HEK293T (cell line): ENCODE measurements around the gene PSPC1.

ENCODE experiments used
- CTCF ChIA-PET: fragments of 350-600 bp; formaldehyde crosslinking; extraction: SDS; loops from one replicate; lab custom pipeline; 2021; ENCODE audit warnings: antibody characterized with exemption, inconsistent platforms; lab: Yijun Ruan, JAX
- POLR2A ChIA-PET: fragments of 350-600 bp; formaldehyde crosslinking; extraction: SDS; loops from one replicate; lab custom pipeline; 2020; ENCODE audit warnings: antibody characterized with exemption, inconsistent platforms; lab: Yijun Ruan, JAX
- DNase-seq: peaks from one replicate; pipeline ENCODE4 v3.0.0; 2012; ENCODE audit warnings: mixed read lengths; ENCODE audit errors: extremely low spot score
- ARNT ChIP-seq: fragments of 450-650 bp; IDR thresholded peaks from 2 replicates; pipeline ENCODE4 v1.6.1; 2017; ENCODE audit warnings: mild to moderate bottlenecking
- BHLHE40 ChIP-seq: fragments of 450-650 bp; IDR thresholded peaks from 2 replicates; pipeline ENCODE4 v1.6.1; 2016; ENCODE audit warnings: mild to moderate bottlenecking, moderate library complexity, borderline replicate concordance
- CTBP1 ChIP-seq: fragments of 450-650 bp; IDR thresholded peaks from 2 replicates; pipeline ENCODE4 v1.6.1; 2016; ENCODE audit warnings: borderline replicate concordance
- ELF4 ChIP-seq: fragments of 450-650 bp; IDR thresholded peaks from 2 replicates; pipeline ENCODE4 v1.6.1; 2017; ENCODE audit warnings: antibody characterized with exemption
- FOXA1 ChIP-seq: fragments of 450-650 bp; IDR thresholded peaks from 2 replicates; pipeline ENCODE4 v1.6.1; 2016; ENCODE audit warnings: mild to moderate bottlenecking
- FOXK2 ChIP-seq: fragments of 450-650 bp; IDR thresholded peaks from 2 replicates; pipeline ENCODE4 v1.6.1; 2016; ENCODE audit warnings: mild to moderate bottlenecking
- FOXM1 ChIP-seq: fragments of 450-650 bp; IDR thresholded peaks from 2 replicates; pipeline ENCODE4 v1.6.1; 2017; ENCODE audit warnings: mild to moderate bottlenecking, borderline replicate concordance
- HDGF ChIP-seq: fragments of 450-650 bp; IDR thresholded peaks from 2 replicates; pipeline ENCODE4 v1.6.1; 2017; ENCODE audit warnings: antibody characterized with exemption, borderline replicate concordance
- L3MBTL2 ChIP-seq: fragments of 450-650 bp; conservative IDR thresholded peaks from 2 replicates; pipeline ENCODE4 v1.6.1; 2016; ENCODE audit warnings: mild to moderate bottlenecking
- LEF1 ChIP-seq: fragments of 450-650 bp; IDR thresholded peaks from 2 replicates; pipeline ENCODE4 v1.6.1; 2017; ENCODE audit warnings: mild to moderate bottlenecking, borderline replicate concordance
- NFRKB ChIP-seq: fragments of 450-650 bp; IDR thresholded peaks from 2 replicates; pipeline ENCODE4 v1.6.1; 2016; ENCODE audit warnings: mild to moderate bottlenecking, moderate library complexity
- PKNOX1 ChIP-seq: fragments of 450-650 bp; IDR thresholded peaks from 2 replicates; pipeline ENCODE4 v1.6.1; 2016
- SP1 ChIP-seq: fragments of 450-650 bp; IDR thresholded peaks from 2 replicates; pipeline ENCODE4 v1.6.1; 2017
- SUZ12 ChIP-seq: fragments of 450-650 bp; IDR thresholded peaks from 2 replicates; pipeline ENCODE4 v1.6.1; 2016; ENCODE audit warnings: mild to moderate bottlenecking
- TARDBP ChIP-seq: fragments of 450-650 bp; IDR thresholded peaks from 2 replicates; pipeline ENCODE4 v1.6.1; 2016
- ZNF384 ChIP-seq: fragments of 450-650 bp; IDR thresholded peaks from 2 replicates; pipeline ENCODE4 v1.6.1; 2016

The PSPC1 gene

GRCh38 chr13:19766591-19766990 is 16.2 kb downstream of the PSPC1 start:
- POLR2A ChIA-PET = no interaction called here

GRCh38 chr13:19764237-19764636 is 18.5 kb downstream of the PSPC1 start:
- TF ChIP-seq L3MBTL2 = no peak
- no peak for TF ChIP-seq SP1
- no peak for TF ChIP-seq CTBP1
- no peak for TF ChIP-seq SUZ12
- no peak for TF ChIP-seq FOXK2
- TF ChIP-seq TARDBP = no peak
- no peak for DNase-seq
- CTCF ChIA-PET = interaction anchor here (0.6 kb wide), 1 partner anchor 275 kb away, joined by 4 read pairs; no protein-coding TSS in a partner anchor
- POLR2A ChIA-PET = no interaction called here

More at GRCh38 chr13:19766591-19766990, 16.2 kb downstream of the PSPC1 start:
- TF ChIP-seq SP1 (no peak), BHLHE40 (no peak), LEF1 (no peak), ELF4 (no peak), TARDBP (no peak), NFRKB (no peak), FOXM1 (no peak), L3MBTL2 (no peak), SUZ12 (no peak), HDGF (no peak), ARNT (no peak), FOXK2 (no peak), ZNF384 (no peak), CTBP1 (no peak), PKNOX1 (no peak), FOXA1 (no peak)
- DNase-seq = no peak
- CTCF ChIA-PET = interaction anchor here (0.6 kb wide), 2 partner anchors 47 to 525 kb away, joined by 3 to 8 read pairs; no protein-coding TSS in a partner anchor

GRCh38 chr13:19763618-19764017 is 19.1 kb downstream of the PSPC1 start:
- DNase-seq = no peak
- TF ChIP-seq ELF4 (no peak), ARNT (no peak), CTBP1 (no peak), FOXK2 (no peak), FOXA1 (no peak), TARDBP (no peak), NFRKB (no peak), LEF1 (no peak), HDGF (no peak), FOXM1 (no peak), L3MBTL2 (no peak), ZNF384 (no peak), BHLHE40 (no peak), PKNOX1 (no peak), SUZ12 (no peak), SP1 (no peak)
- ChIA-PET POLR2A (no interaction called here), CTCF (no interaction called here)

GRCh38 chr13:19759669-19760068 is 23.1 kb downstream of the PSPC1 start:
- ChIA-PET CTCF (no interaction called here), POLR2A (no interaction called here)
- no peak for DNase-seq
- TF ChIP-seq HDGF = no peak

GRCh38 chr13:19742643-19743042 is 40.1 kb downstream of the PSPC1 start:
- TF ChIP-seq SUZ12 (no peak), HDGF (no peak), NFRKB (no peak), FOXA1 (no peak), ELF4 (no peak), ZNF384 (no peak), ARNT (no peak), FOXK2 (no peak)
- ChIA-PET POLR2A (no interaction called here), CTCF (no interaction called here)
- DNase-seq = no peak

- no peak for TF ChIP-seq ELF4
- TF ChIP-seq FOXK2 = no peak
- no peak for TF ChIP-seq CTBP1
- no peak for TF ChIP-seq ZNF384
- TF ChIP-seq SP1 = no peak
- no peak for TF ChIP-seq LEF1
- no peak for TF ChIP-seq L3MBTL2
- TF ChIP-seq ARNT = no peak
- no peak for TF ChIP-seq SUZ12
- TF ChIP-seq PKNOX1 = no peak
- TF ChIP-seq FOXM1 = no peak
- no peak for TF ChIP-seq TARDBP
- no peak for TF ChIP-seq HDGF
- TF ChIP-seq BHLHE40 = no peak
- DNase-seq = no peak
- ChIA-PET CTCF (no interaction called here), POLR2A (no interaction called here)
Measured at GRCh38 chr13:19737844-19738557, 44.7 kb downstream of the PSPC1 start.

GRCh38 chr13:19726611-19727010 is 56.1 kb downstream of the PSPC1 start:
- ChIA-PET CTCF (no interaction called here), POLR2A (no interaction called here)
- TF ChIP-seq SP1 = no peak
- TF ChIP-seq BHLHE40 = no peak
- TF ChIP-seq L3MBTL2 = no peak
- TF ChIP-seq FOXA1 = no peak
- TF ChIP-seq SUZ12 = no peak
- no peak for TF ChIP-seq TARDBP
- no peak for TF ChIP-seq NFRKB
- TF ChIP-seq PKNOX1 = no peak
- no peak for TF ChIP-seq FOXK2
- no peak for TF ChIP-seq FOXM1
- TF ChIP-seq LEF1 = no peak
- DNase-seq = no peak
